ENCODE data around the gene NOG.

The NOG gene

GRCh38 chr17:56558088-56558487 lies 35.4 kb upstream of the NOG start:
- H3K36me3 ChIP-seq (replicated peaks), result no peaks in the 10 kb centered on the region
- no peak overlapping the region for H3K4me3 ChIP-seq (ENCODE audit: low read depth, low read length)
- no peak for TF ChIP-seq CTCF (IDR thresholded peaks at IDR 0.05; ENCODE audit: low read depth, low read length, missing control alignments)
- no peaks in the 10 kb centered on the region for H3K27me3 ChIP-seq (replicated peaks)
- in situ Hi-C loops (cut with HindIII; ENCODE audit: low pct_ligation_motif_present, low sequenced_read_pairs), result no loop called here
- no peak for DNase-seq
- no peak overlapping the region for H3K27ac ChIP-seq

- Histone ChIP-seq H3K27ac (no peak overlapping the region), H3K27me3 (replicated peaks) (no peaks in the 10 kb centered on the region)
- in situ Hi-C loops (cut with HindIII; ENCODE audit: low pct_ligation_motif_present, low sequenced_read_pairs), result no loop called here
These were observed 23.3 kb upstream of the NOG start for GRCh38 chr17:56570199-56570598.

DNA sequence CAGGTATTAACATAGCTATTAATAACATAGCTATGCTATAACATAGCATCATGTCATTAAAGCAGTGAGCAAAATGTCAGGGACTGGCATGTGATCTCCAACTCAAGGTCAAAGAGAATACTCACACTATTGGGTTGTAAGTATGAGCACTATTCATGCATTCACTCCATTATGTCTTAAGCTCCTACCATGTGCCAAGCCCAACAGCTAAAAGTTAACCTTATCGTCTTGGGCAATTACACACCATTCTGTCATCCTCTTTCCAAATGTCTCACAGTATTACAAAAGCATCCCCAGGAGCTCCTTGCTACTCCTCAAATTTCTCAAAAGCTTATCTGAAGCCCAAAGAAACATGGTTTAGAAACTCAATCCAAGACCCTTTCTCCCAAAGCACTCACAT lies 22.0 kb upstream of the NOG start:
- in situ Hi-C loops (cut with HindIII; ENCODE audit: low pct_ligation_motif_present, low sequenced_read_pairs), result no loop called here

More at GRCh38 chr17:56570199-56570598, 23.3 kb upstream of the NOG start:
- no peak for TF ChIP-seq CTCF (IDR thresholded peaks at IDR 0.05; ENCODE audit: low read depth, low read length, missing control alignments)
- Histone ChIP-seq H3K4me3 (ENCODE audit: low read depth, low read length) (no peak overlapping the region), H3K36me3 (replicated peaks) (no peaks in the 10 kb centered on the region)
- no peak for DNase-seq

DNA sequence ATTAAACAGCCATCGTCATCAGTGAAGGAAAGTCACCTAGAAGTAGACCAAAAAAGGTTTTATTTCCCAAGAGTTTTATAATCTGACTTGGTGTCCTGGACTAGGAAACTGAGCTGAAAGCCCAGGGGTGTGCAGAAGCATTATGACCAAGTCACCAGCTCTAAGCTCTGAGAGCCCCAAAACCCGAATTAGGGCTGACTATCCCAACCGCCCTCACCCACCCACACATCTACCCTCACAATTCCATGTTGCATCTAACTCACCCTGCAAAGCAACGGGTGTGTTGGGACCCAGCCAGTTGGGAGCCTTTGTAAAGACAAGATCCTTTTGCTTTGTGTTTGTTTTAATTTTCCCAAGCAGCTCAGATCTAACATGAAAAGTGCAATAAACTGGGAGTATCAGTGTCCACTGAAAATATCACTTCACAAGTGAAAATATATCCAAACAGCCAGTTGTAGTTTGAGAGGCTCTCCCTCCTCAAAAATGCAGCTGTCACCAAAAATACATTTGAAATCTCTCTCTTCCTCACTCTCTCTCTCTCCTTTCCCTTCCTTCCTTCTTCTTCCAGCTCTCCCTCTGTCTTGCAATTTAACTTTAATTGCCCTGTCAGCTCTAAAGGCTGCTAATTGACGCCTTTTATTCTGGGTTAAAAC lies 16.2 kb upstream of the NOG start:
- no peak for TF ChIP-seq CTCF (IDR thresholded peaks at IDR 0.05; ENCODE audit: low read depth, low read length, missing control alignments)
- in situ Hi-C loops (cut with HindIII; ENCODE audit: low pct_ligation_motif_present, low sequenced_read_pairs), result no loop called here
- Histone ChIP-seq H3K27me3 (replicated peaks) (no peaks in the 10 kb centered on the region), H3K36me3 (replicated peaks) (no peaks in the 10 kb centered on the region), H3K27ac (no peak overlapping the region), H3K4me3 (ENCODE audit: low read depth, low read length) (no peak overlapping the region)
- DNase-seq, result no peak

More for the DNA sequence above, 22.0 kb upstream of the NOG start:
- H3K36me3 ChIP-seq (replicated peaks), result no peaks in the 10 kb centered on the region
- no peak overlapping the region for H3K27ac ChIP-seq
- no peak overlapping the region for H3K4me3 ChIP-seq (ENCODE audit: low read depth, low read length)
- no peak for DNase-seq
- H3K27me3 ChIP-seq (replicated peaks), result no peaks in the 10 kb centered on the region
- TF ChIP-seq CTCF (IDR thresholded peaks at IDR 0.05; ENCODE audit: low read depth, low read length, missing control alignments), result no peak

- no peaks in the 10 kb centered on the region for H3K27me3 ChIP-seq (replicated peaks)
- no peak overlapping the region for H3K27ac ChIP-seq
- in situ Hi-C loops (cut with HindIII; ENCODE audit: low pct_ligation_motif_present, low sequenced_read_pairs), result no loop called here
- TF ChIP-seq CTCF (IDR thresholded peaks at IDR 0.05; ENCODE audit: low read depth, low read length, missing control alignments), result no peak
- no peak overlapping the region for H3K4me3 ChIP-seq (ENCODE audit: low read depth, low read length)
- no peak for DNase-seq
- no peaks in the 10 kb centered on the region for H3K36me3 ChIP-seq (replicated peaks)
These were observed 15.7 kb upstream of the NOG start for GRCh38 chr17:56577843-56578204.

Measured in brain microvascular endothelial cell (primary cell).